HCT116 (cell line): ENCODE measurements around the gene ISYNA1.

Source experiments
- EZH2 ChIP-seq: fragments of 200-600 bp; sonication (generic); IDR thresholded peaks from 2 replicates; pipeline ENCODE4 v1.6.1; 2017; ENCODE audit warnings: antibody characterized with exemption, mixed run types
- JUND ChIP-seq: IDR thresholded peaks from 2 replicates; pipeline ENCODE4 v1.6.1; 2012
- POLR2A ChIP-seq: IDR thresholded peaks from 2 replicates; pipeline ENCODE4 v1.7.0; 2011; ENCODE audit warnings: borderline replicate concordance; ENCODE audit not compliant: insufficient read depth, insufficient read length; ENCODE audit errors: extremely low read depth
- POLR2AphosphoS5 ChIP-seq: IDR thresholded peaks from 2 replicates; pipeline ENCODE4 v1.6.1; 2011; ENCODE audit warnings: mild to moderate bottlenecking, low read depth, low read length, moderate library complexity
- ZNF274 ChIP-seq: fragments of 200-500 bp; sonication (Bioruptor generic); IDR thresholded peaks from 2 replicates; pipeline ENCODE4 v1.6.1; 2014; ENCODE audit warnings: mild to moderate bottlenecking, low read depth, low read length, inconsistent platforms
- TF ChIP-seq, protein P1 (sequence below), 3 experiments: fragments of 200-600 bp in 1 of 3; sonication (generic) in 1 of 3; IDR thresholded peaks in 2 of 3; conservative IDR thresholded peaks in 1 of 3; 2 replicates each; pipeline ENCODE4 v1.5.1; 2012 to 2017; ENCODE audit warnings: low read depth in 2 of 3, low read length in 2 of 3, antibody characterized with exemption in 1 of 3, borderline replicate concordance in 1 of 3, control low read depth in 1 of 3, mild to moderate bottlenecking in 1 of 3, mixed read lengths in 1 of 3, mixed run types in 1 of 3, moderate library complexity in 1 of 3; ENCODE audit not compliant: insufficient read depth in 1 of 3
- TF ChIP-seq, protein P2 (sequence below): IDR thresholded peaks from 2 replicates; pipeline ENCODE4 v1.6.1; 2012

DNA sequence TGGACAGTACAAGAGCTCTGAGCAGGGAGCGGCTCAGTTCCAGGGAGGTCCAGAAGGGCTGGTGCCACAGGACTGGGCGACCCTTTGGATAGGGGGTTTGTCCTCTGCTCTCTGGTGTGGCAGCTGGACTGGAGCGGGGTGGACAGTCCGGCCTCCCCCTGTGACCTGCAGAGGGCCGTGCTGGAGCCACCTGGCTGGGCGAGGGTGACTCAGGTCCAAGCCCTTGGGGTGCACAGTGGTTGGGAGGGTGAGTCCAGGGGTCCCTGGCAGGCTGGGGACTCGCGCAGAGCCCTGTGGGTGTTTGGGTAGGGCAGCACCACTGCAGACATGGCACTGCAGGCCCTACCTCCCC lies 11.5 kb downstream of the ISYNA1 start:
- TF ChIP-seq POLR2A (no peak), ZNF274 (no peak), EZH2 (no peak), POLR2AphosphoS5 (no peak), JUND (no peak)
- TF ChIP-seq, protein P1, sequence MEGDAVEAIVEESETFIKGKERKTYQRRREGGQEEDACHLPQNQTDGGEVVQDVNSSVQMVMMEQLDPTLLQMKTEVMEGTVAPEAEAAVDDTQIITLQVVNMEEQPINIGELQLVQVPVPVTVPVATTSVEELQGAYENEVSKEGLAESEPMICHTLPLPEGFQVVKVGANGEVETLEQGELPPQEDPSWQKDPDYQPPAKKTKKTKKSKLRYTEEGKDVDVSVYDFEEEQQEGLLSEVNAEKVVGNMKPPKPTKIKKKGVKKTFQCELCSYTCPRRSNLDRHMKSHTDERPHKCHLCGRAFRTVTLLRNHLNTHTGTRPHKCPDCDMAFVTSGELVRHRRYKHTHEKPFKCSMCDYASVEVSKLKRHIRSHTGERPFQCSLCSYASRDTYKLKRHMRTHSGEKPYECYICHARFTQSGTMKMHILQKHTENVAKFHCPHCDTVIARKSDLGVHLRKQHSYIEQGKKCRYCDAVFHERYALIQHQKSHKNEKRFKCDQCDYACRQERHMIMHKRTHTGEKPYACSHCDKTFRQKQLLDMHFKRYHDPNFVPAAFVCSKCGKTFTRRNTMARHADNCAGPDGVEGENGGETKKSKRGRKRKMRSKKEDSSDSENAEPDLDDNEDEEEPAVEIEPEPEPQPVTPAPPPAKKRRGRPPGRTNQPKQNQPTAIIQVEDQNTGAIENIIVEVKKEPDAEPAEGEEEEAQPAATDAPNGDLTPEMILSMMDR (IDR thresholded peaks at IDR 0.05 in 2 of 3, conservative IDR thresholded peaks at IDR 0.05 in 1 of 3; ENCODE audit: borderline replicate concordance in 1 of 3, insufficient read depth in 1 of 3, low read depth in 2 of 3, low read length in 2 of 3): no peak
- TF ChIP-seq, protein P2, sequence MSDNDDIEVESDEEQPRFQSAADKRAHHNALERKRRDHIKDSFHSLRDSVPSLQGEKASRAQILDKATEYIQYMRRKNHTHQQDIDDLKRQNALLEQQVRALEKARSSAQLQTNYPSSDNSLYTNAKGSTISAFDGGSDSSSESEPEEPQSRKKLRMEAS: no peak
